ENCODE results near the gene ORAI2.

DNA sequence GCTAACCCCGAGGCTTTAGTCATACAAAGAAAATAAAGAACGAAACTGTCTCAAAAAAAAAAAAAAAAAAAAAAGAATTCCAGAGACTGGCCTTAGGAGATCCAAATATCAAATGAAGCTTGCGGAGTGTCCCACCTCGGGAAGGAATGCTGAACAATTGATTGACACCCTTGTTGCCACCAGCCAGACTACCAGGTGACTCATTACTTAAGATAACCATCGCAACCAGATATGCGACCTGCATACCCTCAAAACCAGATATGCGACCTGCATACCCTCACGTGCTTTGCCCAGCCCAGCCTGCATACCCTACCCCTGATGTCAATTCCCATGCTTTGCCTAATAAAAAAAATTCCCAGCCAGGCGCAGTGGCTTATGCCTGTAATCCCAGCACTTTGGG, 39.9 kb upstream of the ORAI2 start:
- TF ChIP-seq CTCF (IDR thresholded peaks at IDR 0.05 in 8 of 11, conservative IDR thresholded peaks at IDR 0.05 in 3 of 11) (no peak), POLR2A (IDR thresholded peaks at IDR 0.05) (no peak), POLR2AphosphoS5 (IDR thresholded peaks at IDR 0.05) (no peak)
